Hepatocyte (in vitro differentiated cells): ENCODE data around the gene FRMD6.

Source experiments
- CTCF ChIP-seq: fragments of 200-600 bp; sonication (generic); IDR thresholded peaks from 2 replicates; pipeline ENCODE4 v1.5.1; 2016; ENCODE audit warnings: antibody characterized with exemption, mild to moderate bottlenecking; ENCODE audit not compliant: poor library complexity
- EZH2 ChIP-seq: fragments of 200-600 bp; sonication (generic); IDR thresholded peaks from 2 replicates; pipeline ENCODE4 v1.6.1; 2016; ENCODE audit warnings: antibody characterized with exemption, mild to moderate bottlenecking, borderline replicate concordance
- EZH2phosphoT487 ChIP-seq: fragments of 200-600 bp; sonication (generic); IDR thresholded peaks from one replicate; pipeline ENCODE4 v1.6.1; 2018; ENCODE audit warnings: antibody characterized with exemption, mild to moderate bottlenecking, low read depth, moderate library complexity; ENCODE audit not compliant: unreplicated experiment, severe bottlenecking

GRCh38 chr14:51630987-51631386, 20.7 kb upstream of the FRMD6 start:
- no peak for TF ChIP-seq EZH2
- no peak for TF ChIP-seq CTCF
- no peak for TF ChIP-seq EZH2phosphoT487
